DMS114 treated with DMSO at 0.1 percent for 48 hours (cell line): Measurements from ENCODE around the gene ZMIZ2.
"Not testable (repeated sequence)": the region's sequence is repeated elsewhere in the genome, so short reads cannot be mapped to it uniquely, and the experiment has no call there.

Experiments used
- DNase-seq: peaks from one replicate; lab custom pipeline; 2025; ENCODE audit not compliant: unreplicated experiment; lab: John Stamatoyannopoulos, UW

ZMIZ2 gene

DNA sequence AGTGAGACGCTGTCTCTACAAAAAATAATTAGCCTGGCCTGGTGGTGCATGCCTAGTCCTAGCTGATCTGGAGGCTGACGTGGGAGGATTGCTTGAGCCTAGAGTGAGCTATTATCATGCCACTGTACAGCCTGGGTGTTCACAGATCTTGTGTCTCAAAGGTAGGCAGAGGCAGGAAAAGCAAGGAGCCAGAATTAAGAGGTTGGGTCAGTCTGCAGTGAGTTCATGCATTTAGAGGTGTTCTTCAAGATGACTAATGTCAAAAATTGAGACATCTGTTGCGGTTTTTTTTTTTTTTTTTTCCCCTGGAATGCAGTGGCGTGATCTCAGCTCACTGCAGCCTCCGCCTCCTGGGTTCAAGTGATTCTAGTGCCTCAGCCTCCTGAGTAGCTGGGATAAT is 53.2 kb downstream of the ZMIZ2 start:
- no peak for DNase-seq

DNA sequence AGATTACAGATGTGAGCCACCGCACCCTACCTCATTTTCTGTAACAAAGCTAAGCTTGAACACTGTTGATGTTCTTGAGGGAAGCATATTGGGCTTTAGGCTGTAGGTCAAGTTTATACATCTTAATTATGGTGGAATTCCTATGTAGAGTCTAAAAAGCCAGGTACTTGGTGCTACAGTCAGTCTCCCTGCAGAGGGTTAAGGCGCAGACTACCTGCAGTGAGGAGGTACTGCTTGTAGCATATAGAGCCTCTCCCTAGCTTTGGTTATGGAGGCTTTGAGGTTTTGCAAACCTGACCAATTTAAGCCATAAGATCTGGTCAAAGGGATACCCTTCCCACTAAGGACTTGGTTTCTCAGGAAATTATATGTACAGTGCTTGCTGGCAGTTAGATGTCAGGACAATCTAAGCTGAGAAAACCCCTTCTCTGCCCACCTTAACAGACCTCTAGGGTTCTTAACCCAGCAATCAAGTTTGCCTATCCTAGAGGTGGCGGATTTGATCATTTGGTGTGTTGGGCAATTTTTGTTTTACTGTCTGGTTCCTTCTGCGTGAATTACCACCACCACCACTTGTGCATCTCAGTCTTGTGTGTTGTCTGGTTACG is 53.9 kb downstream of the ZMIZ2 start:
- DNase-seq, result no peak

- not testable (repeated sequence) for DNase-seq
Measured at GRCh38 chr7:44803828-44804519, 55.3 kb downstream of the ZMIZ2 start.

DNA sequence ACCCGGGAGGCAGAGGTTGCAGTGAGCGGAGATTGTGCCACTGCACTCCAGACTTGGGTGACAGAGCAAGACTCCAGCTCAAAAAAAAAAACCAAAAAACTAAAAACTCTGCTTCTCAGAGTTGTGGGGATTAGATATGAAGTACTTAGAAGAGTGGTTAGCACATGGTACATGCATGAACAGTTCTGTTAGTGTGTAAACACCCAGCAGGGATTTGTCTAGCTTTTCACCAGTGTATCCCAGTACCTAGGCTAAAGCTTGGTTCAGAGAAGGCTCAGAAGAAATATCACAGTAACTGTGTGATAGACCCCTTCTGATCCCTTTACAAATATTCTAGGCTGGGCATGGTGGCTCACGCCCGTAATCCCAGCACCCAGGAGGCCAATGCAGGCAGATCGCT is 57.3 kb downstream of the ZMIZ2 start:
- DNase-seq, result no peak

DNA sequence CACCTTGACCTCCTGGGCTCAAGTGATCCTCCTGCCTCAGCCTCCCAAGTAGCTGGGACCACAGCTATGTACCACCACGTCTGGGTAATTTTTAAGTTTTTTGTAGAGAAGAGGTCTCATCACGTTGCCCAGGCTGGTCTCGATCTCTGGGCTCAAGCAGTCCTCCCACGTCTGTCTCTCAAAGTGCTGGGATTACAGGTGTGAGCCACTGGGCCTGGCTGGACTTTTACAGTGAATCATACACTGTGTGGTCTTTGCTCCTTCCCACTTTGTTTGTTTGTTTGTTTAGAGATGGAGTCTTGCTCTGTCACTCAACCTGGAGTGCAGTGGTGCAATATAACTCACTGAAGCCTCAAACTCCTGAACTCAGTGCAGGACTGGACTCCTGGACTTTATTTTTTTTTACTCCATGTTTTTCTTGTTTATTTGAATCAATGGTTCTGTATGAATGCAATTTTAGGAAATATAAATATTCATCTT is 60.3 kb downstream of the ZMIZ2 start:
- DNase-seq, result no peak

- DNase-seq, result no peak
Measured at GRCh38 chr7:44811093-44811492, 62.4 kb downstream of the ZMIZ2 start.

GRCh38 chr7:44811571-44811970 is 62.9 kb downstream of the ZMIZ2 start:
- no peak for DNase-seq

- no peak for DNase-seq
Measured at GRCh38 chr7:44814919-44815318, 66.3 kb downstream of the ZMIZ2 start.

DNA sequence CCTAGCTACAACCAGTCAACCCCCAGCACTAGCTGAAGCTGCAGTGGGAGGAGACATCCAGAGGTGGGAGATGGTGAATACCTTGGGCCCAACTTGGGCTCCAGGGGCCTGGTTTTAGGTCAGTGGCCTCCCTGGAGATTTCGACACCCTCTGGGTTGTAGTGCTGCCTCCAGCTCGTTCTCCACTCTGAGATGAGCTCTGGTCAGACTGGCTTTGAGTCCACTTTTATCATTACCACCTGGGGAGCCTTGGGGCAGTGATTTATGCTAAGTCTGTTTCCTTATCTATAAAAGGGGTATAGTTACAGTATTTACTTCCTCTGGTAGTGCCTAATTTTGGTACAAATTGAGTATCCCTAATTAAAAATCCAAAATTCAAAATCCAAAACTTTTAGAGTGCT is 70.6 kb downstream of the ZMIZ2 start:
- no peak for DNase-seq
